Measurements from ENCODE around the gene SIL1.
A peak's percentile ranks its signal among the peaks of the same experiment; 100 is the strongest.
"Not testable (repeated sequence)": the region's sequence is repeated elsewhere in the genome, so short reads cannot be mapped to it uniquely, and the experiment has no call there.

The SIL1 gene

GRCh38 chr5:138935466-138935865, 262.7 kb downstream of the SIL1 start:
- DNase-seq, result no peak

DNA sequence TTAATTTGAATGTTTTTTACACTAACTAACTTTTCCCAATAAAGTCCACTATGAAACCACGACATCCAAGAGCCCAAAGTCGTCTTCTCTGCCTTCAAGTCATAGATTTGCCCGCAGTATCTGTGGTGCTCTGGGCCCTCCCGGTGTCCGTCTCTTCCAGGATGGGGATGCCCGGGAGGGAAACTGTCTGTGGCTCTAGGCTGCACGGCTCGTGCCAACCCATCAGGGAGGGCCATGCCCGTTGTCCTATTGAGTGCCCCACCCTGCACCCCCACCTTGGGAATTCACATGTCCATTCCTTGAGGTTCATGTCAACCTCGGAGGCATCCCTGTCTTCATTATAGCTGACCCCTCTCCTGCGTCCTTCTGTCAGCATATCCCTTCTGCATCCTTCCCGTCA, 263.2 kb downstream of the SIL1 start:
- no peak for DNase-seq

GRCh38 chr5:138933522-138934290, 264.5 kb downstream of the SIL1 start:
- DNase-seq, result no peak

DNA sequence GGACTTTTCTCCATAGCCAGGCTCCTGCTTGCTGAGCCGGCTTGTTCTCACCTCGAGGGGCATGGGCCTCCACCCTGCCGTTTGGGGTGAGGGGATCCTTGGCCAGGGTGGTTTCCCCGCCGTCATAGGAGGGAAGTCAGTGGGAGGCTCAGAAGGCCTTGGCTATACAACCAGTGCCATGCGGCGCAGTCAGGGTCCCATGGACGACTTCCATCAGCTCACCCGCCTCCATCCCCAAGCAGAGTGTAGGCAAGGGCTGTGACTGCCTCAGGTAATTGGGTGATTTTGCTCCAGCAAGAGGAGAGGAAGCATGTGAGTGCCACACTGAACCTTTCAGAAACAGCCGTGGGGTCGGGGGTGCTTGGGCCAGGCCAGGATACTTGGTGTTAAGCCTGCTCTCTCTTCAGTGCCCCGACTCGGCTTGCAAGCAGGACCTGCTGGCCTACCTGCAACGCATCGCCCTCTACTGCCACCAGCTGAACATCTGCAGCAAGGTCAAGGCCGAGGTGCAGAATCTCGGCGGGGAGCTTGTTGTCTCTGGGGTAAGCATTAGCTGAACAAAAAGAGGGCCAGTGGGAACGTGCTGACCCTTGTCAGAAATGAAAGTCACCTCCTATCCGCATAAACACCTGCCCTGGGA, 265.9 kb downstream of the SIL1 start:
- DNase-seq, result no peak

GRCh38 chr5:138930371-138931097, 267.6 kb downstream of the SIL1 start:
- DNase-seq, result no peak

DNA sequence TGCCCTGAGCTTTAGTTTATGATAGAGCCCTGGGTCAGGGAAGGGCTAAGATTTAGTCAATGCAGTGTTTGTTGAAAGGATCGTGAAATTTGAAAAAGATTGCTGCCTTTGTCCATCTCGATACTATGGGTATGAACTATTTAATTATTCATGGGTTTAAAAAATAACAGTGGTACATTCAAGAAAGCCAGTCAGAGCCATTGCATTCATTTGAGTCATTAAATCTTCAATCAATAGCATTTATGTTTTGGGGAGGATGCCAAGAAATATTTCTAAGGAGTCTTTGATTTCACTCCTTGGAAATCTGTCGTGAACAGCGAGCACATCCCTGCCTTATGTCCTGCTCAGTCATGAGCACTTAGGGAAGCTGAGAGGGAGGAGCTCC, 268.6 kb downstream of the SIL1 start:
- DNase-seq, result no peak

- DNase-seq, result peak; percentile 25
These were observed 270.2 kb downstream of the SIL1 start for GRCh38 chr5:138927979-138928378.

GRCh38 chr5:138927544-138927943, 270.6 kb downstream of the SIL1 start:
- DNase-seq, result no peak

- DNase-seq, result no peak
These were observed 271.3 kb downstream of the SIL1 start for GRCh38 chr5:138926688-138927448.

GRCh38 chr5:138926257-138926656, 271.9 kb downstream of the SIL1 start:
- no peak for DNase-seq

DNA sequence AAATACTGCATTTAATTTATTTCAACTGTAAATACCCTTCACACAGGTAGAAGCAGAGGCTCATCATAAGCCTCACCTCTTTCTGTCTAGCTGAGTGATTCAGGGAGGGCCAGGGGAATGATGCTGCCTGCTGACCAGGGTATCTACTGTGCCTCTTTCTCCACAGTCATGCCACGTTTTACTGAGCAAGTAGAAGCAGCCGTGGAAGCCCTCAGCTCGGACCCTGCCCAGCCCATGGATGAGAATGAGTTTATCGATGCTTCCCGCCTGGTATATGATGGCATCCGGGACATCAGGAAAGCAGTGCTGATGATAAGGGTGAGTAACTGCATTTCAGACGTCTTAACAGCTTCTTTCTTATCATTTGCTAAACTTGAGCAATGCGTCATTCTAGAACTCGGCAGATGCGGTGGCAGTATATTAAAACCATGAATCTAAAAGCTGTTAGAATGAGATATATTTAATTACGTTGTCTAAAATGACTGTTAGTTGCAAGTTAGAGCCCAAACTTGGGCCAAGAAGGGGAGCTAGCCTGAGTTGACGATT, 273.0 kb downstream of the SIL1 start:
- DNase-seq, result no peak

GRCh38 chr5:138922494-138922893, 275.7 kb downstream of the SIL1 start:
- DNase-seq, result no peak

DNA sequence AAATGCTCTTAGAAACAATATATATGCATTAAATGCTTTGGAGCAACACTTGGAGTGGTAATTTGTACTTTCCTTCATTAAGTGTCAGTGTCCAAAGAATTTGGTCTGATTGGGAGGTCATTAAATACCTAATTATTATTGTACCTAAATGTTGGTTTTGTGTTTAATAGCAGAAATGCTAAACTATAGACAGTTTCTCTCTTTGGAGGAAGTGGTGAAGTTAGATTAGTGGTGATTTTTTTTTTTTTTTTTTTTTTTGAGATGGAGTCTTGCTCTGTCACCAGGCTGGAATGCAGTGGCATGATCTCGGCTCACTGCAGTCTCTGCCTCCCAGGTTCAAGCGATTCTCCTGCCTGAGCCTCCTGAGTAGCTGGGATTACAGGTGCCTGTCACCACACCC, 276.8 kb downstream of the SIL1 start:
- not testable (repeated sequence) for DNase-seq

DNA sequence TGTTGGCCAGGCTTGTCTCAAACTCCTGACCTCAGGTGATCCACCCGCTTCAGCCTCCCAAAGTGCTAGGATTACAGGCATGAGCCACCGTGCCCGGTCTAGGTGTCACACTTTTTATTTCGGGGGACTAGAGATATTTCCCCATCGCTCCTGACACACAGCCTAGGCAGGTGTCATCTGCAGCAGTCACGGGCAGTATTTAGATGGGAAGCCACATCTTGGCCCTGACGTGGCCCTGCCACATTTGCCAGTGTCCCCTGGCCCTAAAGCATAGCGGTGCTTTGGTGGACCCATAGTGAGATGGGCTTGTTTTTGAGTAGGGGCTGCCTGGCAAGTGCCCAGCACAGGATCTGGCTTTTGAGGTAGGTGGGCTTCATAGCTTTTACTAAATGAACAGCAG, 278.0 kb downstream of the SIL1 start:
- DNase-seq, result no peak

DNA sequence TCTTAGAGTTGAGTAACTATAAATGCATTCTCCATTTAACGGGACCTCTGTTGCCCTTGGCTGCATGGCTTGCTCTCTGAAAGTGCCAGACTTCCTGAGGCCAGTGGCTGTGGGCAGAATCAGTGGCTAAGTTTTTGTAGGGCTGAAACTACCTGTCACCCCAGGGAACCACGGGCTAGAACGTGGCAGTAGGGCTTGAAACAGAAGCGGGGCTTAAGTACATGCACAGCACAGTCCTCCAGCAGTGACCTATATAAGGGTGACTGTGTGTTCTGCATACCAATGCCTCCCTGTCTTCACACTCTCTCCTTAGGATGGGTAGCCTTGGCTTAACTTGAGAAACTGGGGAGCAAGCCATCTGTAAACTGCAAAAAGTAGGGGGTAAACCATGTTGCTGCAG, 279.5 kb downstream of the SIL1 start:
- no peak for DNase-seq

- DNase-seq, result no peak
These were observed 283.8 kb downstream of the SIL1 start for GRCh38 chr5:138914338-138914737.

DNA sequence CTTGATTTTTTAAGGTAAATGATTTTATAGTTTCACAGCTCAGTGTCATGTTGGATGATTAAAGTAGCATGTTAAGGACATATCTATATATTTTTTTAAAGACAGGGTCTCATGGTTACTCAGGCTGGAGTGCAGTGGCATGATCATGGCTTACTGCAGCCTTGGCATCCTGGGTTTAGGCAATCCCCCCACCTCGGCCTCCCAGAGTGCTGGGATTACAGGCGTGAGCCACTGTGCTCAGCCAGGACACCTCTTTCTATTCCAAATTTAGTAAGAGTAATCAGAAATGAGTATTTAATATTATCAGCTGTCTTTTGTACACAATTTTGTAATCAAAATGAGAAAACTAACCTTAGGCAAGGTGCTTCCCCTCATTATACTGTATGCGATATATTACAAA, 284.4 kb downstream of the SIL1 start:
- no peak for DNase-seq

- no peak for DNase-seq
These were observed 286.1 kb downstream of the SIL1 start for GRCh38 chr5:138912093-138912492.

DNA sequence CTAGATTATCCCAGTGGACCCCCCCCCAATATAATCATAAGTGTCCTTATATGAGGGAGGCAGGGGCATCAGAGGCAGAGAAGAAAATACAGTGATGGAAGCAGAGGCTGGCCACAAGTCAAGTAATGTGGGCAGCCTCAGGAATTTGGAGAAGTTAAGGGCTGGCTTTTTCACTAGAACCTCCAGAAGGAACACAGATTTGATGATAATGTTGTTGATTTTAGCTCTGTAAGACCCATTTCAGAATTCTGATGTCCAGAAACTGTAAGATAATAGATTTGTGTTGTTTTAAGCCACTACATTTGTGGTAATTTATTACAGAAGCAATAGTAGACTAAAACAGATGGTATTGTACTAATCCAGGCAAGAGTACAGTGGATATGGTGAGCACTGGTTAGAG, 286.7 kb downstream of the SIL1 start:
- no peak for DNase-seq

- no peak for DNase-seq
These were observed 287.5 kb downstream of the SIL1 start for GRCh38 chr5:138910546-138911185.

DNA sequence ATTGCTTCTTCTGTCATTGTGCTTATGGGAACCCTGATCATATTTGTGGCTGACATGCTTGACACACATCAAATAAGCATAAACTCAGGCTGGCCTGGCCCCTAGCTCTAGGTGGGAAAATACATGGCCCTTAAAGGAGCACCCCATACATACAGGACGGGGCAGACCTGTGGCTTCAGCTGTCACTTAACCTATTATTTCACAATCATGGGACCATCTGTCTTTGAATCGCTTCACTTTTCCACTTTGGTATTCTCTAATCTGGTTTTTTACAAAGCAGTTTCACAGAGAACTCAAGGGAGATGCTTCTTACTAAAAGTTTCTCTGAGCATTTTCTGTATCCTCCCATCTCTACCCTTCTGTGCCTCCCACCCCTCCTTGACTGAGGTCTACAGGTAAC, 288.4 kb downstream of the SIL1 start:
- no peak for DNase-seq

- peak; percentile 67 for DNase-seq
These were observed 292.6 kb downstream of the SIL1 start for GRCh38 chr5:138905541-138905940.
